Measurements from ENCODE around the gene MTHFR.
A peak's percentile ranks its signal among the peaks of the same experiment; 100 is the strongest.

MTHFR gene

DNA sequence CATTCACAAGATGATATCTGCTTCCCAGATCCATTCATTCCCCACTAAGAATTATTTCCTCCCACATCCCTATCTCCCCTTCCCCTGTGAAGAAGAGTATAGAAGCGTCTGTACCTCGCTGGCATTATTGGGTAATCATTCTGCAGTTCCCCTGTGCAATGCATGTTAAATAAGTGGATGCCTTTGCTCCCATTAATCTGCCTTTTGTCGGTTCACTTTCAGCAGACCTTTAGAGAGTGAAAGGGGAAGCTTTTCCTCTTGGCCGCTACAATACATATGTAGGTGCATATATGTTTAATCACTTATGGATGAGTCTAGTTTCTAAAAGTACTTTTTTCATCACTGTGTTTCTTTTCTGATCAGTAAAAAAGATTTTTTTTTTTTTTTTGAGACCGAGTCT, 7.3 kb upstream of the MTHFR start:
- no peaks in the 10 kb centered on the region for H3K9me3 ChIP-seq (ENCODE audit: low read length)
- no peaks in the 10 kb centered on the region for H4K20me1 ChIP-seq (ENCODE audit: insufficient read depth, low read length)
- H3K36me3 ChIP-seq (ENCODE audit: insufficient read depth, low read length): peaks cover 72% of the 10 kb centered on the region
- H3K4me2 ChIP-seq (ENCODE audit: low read length): peak overlapping the region; percentile 18; the same call in 1 of the 2 replicates
- H3K4me1 ChIP-seq (ENCODE audit: insufficient read depth, low read length, severe bottlenecking): peaks cover 35% of the 10 kb centered on the region
- no peak overlapping the region for H2AFZ ChIP-seq (ENCODE audit: low read length)
- H3K27me3 ChIP-seq (ENCODE audit: insufficient read depth, low read length): no peaks in the 10 kb centered on the region
- H3K9ac ChIP-seq (ENCODE audit: low read length): no peak overlapping the region
- no peak overlapping the region for H3K4me3 ChIP-seq (ENCODE audit: low read depth, low read length, poor library complexity, severe bottlenecking)
- peak overlapping the region; percentile 47 for H3K27ac ChIP-seq (ENCODE audit: low read depth, low read length, poor library complexity, severe bottlenecking)
- H3K9me2 ChIP-seq (ENCODE audit: low read depth, low read length): no peaks in the 10 kb centered on the region
- H3F3A ChIP-seq (ENCODE audit: insufficient read depth, low read length): no peaks in the 10 kb centered on the region
- TF ChIP-seq, protein P1, sequence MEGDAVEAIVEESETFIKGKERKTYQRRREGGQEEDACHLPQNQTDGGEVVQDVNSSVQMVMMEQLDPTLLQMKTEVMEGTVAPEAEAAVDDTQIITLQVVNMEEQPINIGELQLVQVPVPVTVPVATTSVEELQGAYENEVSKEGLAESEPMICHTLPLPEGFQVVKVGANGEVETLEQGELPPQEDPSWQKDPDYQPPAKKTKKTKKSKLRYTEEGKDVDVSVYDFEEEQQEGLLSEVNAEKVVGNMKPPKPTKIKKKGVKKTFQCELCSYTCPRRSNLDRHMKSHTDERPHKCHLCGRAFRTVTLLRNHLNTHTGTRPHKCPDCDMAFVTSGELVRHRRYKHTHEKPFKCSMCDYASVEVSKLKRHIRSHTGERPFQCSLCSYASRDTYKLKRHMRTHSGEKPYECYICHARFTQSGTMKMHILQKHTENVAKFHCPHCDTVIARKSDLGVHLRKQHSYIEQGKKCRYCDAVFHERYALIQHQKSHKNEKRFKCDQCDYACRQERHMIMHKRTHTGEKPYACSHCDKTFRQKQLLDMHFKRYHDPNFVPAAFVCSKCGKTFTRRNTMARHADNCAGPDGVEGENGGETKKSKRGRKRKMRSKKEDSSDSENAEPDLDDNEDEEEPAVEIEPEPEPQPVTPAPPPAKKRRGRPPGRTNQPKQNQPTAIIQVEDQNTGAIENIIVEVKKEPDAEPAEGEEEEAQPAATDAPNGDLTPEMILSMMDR (IDR thresholded peaks at IDR 0.05; ENCODE audit: low read length): no peak
- TF ChIP-seq EZH2 (IDR thresholded peaks at IDR 0.05; ENCODE audit: borderline replicate concordance, low read length): no peak
- H3K79me2 ChIP-seq (ENCODE audit: insufficient read depth, low read length): no peaks in the 10 kb centered on the region

DNA sequence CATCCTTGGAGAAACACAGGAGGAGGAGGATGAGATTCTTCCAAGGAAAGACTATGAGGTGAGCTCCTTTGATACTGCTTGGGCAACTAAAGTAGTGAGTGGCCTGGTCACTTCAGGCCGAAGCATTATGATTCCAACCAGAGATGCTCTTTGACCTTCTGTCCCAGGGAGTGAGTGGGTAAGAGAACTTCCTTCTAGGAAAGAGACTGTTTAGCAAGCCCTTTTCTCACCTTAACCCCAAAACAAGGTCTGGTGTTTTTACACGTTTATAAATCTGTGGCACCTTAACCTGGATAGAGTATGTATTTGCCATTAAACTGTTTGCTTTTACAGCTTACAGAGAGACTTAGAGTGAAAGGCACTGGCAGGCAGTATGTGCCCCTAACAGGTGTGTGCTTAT, 1.4 kb upstream of the MTHFR start:
- H3K79me2 ChIP-seq (ENCODE audit: insufficient read depth, low read length): peaks cover 5% of the 10 kb centered on the region; the same call in 1 of the 2 replicates
- H4K20me1 ChIP-seq (ENCODE audit: insufficient read depth, low read length): no peaks in the 10 kb centered on the region
- no peaks in the 10 kb centered on the region for H3K9me3 ChIP-seq (ENCODE audit: low read length)
- no peaks in the 10 kb centered on the region for H3K9me2 ChIP-seq (ENCODE audit: low read depth, low read length)
- no peaks in the 10 kb centered on the region for H3K27me3 ChIP-seq (ENCODE audit: insufficient read depth, low read length)
- peak overlapping the region; percentile 86 for H3K4me2 ChIP-seq (ENCODE audit: low read length)
- H3K27ac ChIP-seq (ENCODE audit: low read depth, low read length, poor library complexity, severe bottlenecking): peak overlapping the region; percentile 56
- H3K4me1 ChIP-seq (ENCODE audit: insufficient read depth, low read length, severe bottlenecking): peaks cover 53% of the 10 kb centered on the region
- H3F3A ChIP-seq (ENCODE audit: insufficient read depth, low read length): no peaks in the 10 kb centered on the region
- H3K36me3 ChIP-seq (ENCODE audit: insufficient read depth, low read length): peaks cover 40% of the 10 kb centered on the region
- TF ChIP-seq, protein P1 (IDR thresholded peaks at IDR 0.05; ENCODE audit: low read length): no peak
- no peak for TF ChIP-seq EZH2 (IDR thresholded peaks at IDR 0.05; ENCODE audit: borderline replicate concordance, low read length)
- H2AFZ ChIP-seq (ENCODE audit: low read length): no peak overlapping the region
- H3K9ac ChIP-seq (ENCODE audit: low read length): peak overlapping the region; percentile 73
- peak overlapping the region; percentile 70 for H3K4me3 ChIP-seq (ENCODE audit: low read depth, low read length, poor library complexity, severe bottlenecking)

DNA sequence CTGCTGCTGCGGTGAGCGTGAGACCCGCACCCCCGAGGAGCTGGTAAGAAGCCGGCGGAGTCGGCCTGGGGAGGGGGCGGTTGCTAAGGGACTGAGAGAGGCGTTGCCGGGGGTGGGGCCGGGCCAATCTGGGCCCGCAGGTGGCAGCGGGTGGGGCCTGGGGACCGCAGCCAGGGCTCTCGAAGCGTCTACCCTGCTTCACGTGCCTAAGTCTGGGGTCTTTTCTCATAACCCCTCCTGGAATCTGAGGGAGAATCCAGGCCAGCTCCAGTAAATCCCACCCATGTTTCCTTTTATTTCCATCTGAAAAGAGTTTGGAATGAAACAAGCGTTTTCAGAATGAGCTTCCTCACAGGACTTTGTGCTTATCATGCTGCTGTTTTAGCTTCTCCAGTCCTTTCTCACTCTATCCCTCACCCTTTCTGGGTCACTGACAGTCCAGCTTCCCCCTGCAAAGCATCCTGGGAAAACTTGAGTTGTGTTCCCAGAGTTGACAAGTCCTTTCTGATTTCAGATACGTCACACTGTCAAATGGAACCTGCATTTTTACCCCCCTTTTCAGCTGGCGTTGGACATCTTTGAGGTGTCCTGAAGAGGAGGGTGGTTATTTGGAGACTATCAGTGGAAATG, 658 bp upstream of the MTHFR start:
- H3K27ac ChIP-seq (ENCODE audit: low read depth, low read length, poor library complexity, severe bottlenecking): peak overlapping the region; percentile 56
- H3K27me3 ChIP-seq (ENCODE audit: insufficient read depth, low read length): no peaks in the 10 kb centered on the region
- H2AFZ ChIP-seq (ENCODE audit: low read length): no peak overlapping the region
- no peaks in the 10 kb centered on the region for H3K9me3 ChIP-seq (ENCODE audit: low read length)
- H3K4me1 ChIP-seq (ENCODE audit: insufficient read depth, low read length, severe bottlenecking): peaks cover 57% of the 10 kb centered on the region
- H3K9ac ChIP-seq (ENCODE audit: low read length): peak overlapping the region; percentile 73
- H3F3A ChIP-seq (ENCODE audit: insufficient read depth, low read length): no peaks in the 10 kb centered on the region
- H3K79me2 ChIP-seq (ENCODE audit: insufficient read depth, low read length): peaks cover 5% of the 10 kb centered on the region; the same call in 1 of the 2 replicates
- H3K9me2 ChIP-seq (ENCODE audit: low read depth, low read length): no peaks in the 10 kb centered on the region
- TF ChIP-seq EZH2 (IDR thresholded peaks at IDR 0.05; ENCODE audit: borderline replicate concordance, low read length): no peak
- TF ChIP-seq, protein P1 (IDR thresholded peaks at IDR 0.05; ENCODE audit: low read length): no peak
- peak overlapping the region; percentile 86 for H3K4me2 ChIP-seq (ENCODE audit: low read length)
- H3K36me3 ChIP-seq (ENCODE audit: insufficient read depth, low read length): peaks cover 36% of the 10 kb centered on the region
- no peaks in the 10 kb centered on the region for H4K20me1 ChIP-seq (ENCODE audit: insufficient read depth, low read length)
- H3K4me3 ChIP-seq (ENCODE audit: low read depth, low read length, poor library complexity, severe bottlenecking): peak overlapping the region; percentile 70
